Kidney tubule cell (primary cell): ENCODE data around the gene RSPH6A.

Experiments
- DNase-seq: peaks from one replicate; pipeline ENCODE4 v3.0.0-alpha.2; 2018; ENCODE audit warnings: low spot score

The RSPH6A gene

DNA sequence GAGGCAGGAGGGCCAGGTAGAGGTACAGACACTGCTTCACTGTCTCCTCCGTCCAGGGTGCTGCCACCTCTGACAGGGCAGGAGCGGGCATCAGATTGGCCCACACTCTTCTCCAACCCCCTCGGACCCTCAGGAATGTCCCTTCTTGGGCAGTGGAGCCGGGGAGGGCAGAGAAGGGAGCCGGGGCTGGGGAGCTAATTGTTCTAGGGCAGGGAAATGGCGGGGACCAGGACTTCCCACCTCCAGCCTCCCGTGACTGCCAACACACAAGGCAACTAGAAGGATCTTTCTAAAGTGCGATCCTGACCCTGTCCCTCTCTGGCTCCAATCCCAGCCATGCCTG is 10.1 kb upstream of the RSPH6A start:
- DNase-seq = no peak

GRCh38 chr19:45824531-45825262 is 9.6 kb upstream of the RSPH6A start:
- no peak for DNase-seq

- peak; percentile 44 for DNase-seq
Observed at GRCh38 chr19:45824041-45824471, 8.9 kb upstream of the RSPH6A start.

DNA sequence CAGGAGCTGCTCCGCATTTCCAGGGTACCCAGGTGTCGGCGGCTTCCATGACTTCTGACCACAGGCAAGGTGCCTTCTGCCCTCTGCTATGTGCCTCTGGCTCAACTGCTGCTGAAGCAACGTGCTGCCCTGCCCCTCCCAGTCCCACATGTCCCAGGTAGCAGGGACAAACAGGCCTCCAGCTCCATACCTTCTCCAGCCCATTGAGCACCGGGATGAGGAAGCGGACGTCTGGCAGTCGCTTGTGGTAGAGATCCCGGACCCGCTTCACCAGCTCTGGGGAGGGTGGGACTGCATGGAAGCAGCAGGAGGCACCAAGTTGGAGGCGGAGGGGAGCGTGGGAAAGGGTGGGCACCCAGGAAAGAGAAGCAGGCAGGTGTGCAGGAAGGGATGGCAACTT is 8.1 kb upstream of the RSPH6A start:
- peak; percentile 48 for DNase-seq

DNA sequence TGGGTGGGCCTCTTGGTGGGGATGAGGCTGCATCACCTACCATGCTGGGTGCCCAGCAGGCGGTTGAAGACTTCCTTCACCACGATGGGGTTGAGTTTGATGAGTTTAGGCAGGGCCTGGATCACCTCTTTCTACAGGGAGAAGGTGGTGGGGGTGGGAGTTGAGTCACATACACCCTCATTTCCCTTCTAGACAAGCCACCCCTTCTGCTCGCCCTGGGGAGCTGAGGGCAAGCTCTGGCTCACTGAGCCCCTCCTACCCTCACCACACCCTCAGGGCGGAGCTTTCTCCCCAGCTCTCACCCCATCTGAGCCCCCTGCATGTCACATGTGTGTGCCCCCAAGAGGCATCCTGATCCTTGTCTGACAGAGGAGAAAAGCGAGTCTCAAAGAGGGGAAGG is 7.6 kb upstream of the RSPH6A start:
- no peak for DNase-seq

GRCh38 chr19:45821570-45821969 is 6.5 kb upstream of the RSPH6A start:
- DNase-seq = no peak

- DNase-seq = no peak
Observed at GRCh38 chr19:45821103-45821521, 6.0 kb upstream of the RSPH6A start.

GRCh38 chr19:45820413-45821102 is 5.5 kb upstream of the RSPH6A start:
- no peak for DNase-seq

GRCh38 chr19:45819769-45820168 is 4.7 kb upstream of the RSPH6A start:
- no peak for DNase-seq

DNA sequence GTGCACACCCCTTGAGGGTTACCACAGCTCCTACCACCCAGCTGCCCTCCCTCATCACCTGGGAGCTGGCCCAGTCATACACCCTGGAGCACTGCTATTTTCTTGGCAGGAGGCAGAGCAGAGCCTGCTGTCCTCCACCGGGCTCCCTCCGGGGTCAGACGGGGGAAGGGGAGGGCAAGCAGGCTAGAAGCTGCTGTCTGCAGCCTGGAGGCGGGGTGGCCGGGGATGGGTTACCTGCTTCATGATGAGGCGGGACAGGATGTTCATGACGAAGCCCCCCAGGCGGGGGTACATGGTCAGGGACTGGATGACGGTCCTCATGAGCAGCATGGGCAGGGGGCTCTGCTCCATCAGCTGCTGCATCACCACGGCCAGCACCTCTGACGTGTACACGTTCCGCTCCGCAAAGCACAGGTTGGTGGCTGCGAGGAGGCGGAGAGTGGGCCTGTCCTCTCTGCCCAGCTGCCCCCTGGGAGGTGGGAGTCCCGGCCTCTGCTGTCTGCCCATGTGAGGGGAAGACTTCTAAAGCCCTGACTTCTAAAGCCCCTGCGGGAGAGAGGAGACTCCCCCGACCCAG is 2.7 kb upstream of the RSPH6A start:
- peak; percentile 16 for DNase-seq

DNA sequence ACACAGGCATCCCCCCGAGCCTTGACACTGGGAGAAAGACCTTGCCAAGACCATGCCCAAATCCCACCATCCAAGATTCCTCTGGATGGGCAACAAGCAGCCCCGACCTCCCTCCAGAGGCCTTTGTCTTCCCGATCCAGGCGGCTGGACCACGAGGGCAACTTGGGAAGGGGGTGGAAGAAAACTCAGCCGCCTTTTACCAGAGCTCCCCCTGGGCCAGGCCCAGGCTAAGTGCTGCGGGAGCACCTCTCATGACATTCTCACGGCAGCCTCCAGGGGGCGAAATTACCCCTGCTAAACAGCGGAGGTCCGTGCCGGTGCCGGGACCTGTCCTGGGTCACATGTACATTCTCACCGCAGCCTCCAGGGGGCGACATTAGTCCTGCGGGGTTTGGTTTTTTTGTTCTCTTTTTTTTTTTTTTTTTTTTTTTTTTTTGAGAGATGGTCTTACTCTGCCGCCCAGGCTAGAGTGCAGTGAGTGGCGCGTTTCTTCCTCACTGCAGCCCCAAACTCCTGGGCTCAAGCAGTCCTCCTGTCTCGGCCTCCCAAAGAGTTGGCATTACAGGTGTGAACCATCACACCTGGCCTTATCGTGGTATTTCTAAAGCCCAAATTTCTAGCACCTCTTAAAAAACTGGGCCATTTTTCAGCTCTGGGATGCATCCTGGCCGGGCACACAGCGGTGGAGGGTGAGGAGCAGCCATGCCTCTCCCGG is 2.1 kb upstream of the RSPH6A start:
- DNase-seq = peak; percentile 91

- no peak for DNase-seq
Observed at GRCh38 chr19:45816236-45817009, 1.3 kb upstream of the RSPH6A start.

DNA sequence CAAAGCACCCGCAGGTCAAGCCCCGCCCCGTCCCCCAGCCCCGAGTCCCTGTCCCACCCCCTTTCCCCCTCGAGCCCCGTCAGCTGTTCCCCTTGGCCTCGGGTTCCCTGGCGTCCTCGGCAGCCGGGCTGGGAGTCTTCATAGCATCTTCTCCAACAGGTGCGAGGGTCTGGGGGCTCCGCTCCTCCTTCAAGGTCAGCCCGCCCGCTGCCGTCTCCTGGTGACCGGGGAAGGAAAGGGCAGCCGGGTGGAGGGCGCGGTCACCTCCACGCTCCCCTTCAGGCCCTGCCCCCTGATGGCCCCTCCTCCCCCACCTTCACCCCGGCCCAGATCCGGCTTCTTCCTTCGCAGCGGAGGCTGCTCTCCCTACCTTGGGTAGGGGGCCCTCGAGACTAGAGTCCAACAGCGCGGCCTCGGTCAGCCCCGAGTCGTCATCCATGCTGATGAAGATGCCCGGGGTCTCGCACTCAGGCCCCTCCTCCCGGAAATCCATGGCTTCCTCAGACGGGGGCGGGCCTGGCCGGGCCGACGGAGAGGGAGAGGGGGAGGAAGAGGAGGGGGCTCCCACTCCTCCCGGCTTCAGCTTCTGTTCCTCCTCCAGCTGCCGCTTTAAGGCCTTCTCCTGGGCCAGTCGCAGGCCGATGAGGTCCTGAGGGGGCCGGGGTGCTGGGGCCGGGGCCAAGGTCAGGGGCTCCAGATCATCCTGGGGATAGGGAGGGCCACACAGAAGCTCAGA is 541 bp upstream of the RSPH6A start:
- no peak for DNase-seq

GRCh38 chr19:45814166-45814780 is 835 bp downstream of the RSPH6A start:
- DNase-seq = no peak

DNA sequence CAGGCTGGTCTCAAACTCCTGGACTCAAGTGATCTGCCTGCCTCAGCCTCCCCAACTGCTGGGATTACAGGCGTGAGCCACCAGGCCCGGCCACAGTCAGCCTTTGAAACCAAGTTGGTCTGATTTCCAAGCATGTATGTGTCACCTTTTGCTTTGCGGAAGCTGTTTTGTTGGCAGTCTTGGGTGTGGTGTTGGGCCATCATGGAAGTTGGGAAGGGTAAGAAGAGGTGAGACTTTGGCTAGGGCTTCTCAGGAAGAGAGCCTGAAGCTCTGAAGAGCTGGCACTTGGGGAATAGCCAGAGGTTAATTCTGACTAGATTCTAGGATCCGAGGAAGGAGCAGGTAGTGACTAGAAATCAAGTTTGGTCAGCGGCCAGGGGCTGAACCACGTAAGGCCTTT is 2.8 kb downstream of the RSPH6A start:
- DNase-seq = no peak

- peak; percentile 78 for DNase-seq
Observed at GRCh38 chr19:45809643-45810159, 5.4 kb downstream of the RSPH6A start.

DNA sequence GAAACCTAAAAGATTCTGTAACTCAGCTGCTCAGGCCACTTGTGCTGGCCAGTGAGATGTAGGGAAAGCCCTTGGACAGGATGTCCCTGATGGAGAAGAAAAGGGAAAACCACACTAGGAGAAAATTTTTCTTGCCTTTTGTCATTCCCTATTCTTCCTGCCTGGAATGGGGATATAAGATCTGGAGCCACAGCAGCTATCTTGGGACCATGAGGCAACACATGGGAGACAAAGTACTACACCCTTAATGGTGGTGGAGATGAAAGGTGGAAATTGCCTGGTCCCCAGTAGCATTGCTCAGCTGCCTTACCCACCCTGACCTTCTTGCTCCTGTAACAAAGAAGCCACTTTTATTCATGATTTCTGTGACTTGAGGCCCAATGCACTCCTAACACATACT is 9.4 kb downstream of the RSPH6A start:
- DNase-seq = no peak

DNA sequence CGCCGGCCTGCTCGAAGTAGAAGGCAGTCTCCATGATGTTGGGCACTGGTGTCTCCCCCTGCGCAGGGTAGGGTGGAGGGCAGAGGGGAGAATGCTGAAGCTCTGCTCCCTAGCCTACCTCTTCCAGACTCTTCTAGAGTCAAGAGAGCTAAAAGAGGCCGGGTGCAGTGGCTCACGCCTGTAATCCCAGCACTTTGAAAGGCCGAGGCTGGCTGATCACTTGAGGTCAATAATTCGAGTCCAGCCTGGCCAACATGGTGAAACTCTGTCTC is 10.2 kb downstream of the RSPH6A start:
- no peak for DNase-seq

- DNase-seq = no peak
Observed at GRCh38 chr19:45804140-45804958, 10.8 kb downstream of the RSPH6A start.

DNA sequence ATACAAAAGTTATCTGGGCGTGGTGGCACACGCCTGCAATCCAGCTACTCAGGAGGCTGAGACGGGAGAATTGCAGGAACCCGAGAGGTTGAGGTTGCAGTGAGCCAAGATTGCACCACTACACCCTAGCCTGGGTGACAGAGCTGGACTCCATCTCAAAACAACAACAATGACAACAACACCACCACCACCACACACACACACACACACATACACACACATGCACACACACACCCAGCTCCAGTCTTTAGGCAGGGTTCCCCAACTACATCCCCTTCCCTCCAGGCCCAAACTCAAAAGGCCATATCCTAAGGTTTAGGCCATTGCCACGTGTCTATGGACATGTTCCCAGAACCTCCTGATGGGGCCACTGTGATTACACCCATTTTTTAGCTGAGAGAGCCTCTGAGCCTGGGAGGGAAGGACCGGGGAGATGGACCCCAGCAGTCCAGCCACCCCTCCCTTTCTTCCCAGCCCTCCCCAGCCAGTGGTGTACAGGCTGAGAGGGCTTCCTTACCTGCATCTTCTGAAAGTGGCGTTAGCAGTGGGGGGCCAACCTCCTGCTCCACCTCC is 13.4 kb downstream of the RSPH6A start:
- no peak for DNase-seq
